ENCODE results near the gene USP33. TPM values are rescaled to one million over a fixed set of nuclear protein-coding genes. Genes with fewer than 3 reads are reported as not detected.

Gene USP33
- total and polyA plus RNA-seq, 2 of the 13 experiments (the other 11 are each of a cell fraction or from before 2014, with no cell fraction given) = 32.0 to 49.1 TPM

DNA sequence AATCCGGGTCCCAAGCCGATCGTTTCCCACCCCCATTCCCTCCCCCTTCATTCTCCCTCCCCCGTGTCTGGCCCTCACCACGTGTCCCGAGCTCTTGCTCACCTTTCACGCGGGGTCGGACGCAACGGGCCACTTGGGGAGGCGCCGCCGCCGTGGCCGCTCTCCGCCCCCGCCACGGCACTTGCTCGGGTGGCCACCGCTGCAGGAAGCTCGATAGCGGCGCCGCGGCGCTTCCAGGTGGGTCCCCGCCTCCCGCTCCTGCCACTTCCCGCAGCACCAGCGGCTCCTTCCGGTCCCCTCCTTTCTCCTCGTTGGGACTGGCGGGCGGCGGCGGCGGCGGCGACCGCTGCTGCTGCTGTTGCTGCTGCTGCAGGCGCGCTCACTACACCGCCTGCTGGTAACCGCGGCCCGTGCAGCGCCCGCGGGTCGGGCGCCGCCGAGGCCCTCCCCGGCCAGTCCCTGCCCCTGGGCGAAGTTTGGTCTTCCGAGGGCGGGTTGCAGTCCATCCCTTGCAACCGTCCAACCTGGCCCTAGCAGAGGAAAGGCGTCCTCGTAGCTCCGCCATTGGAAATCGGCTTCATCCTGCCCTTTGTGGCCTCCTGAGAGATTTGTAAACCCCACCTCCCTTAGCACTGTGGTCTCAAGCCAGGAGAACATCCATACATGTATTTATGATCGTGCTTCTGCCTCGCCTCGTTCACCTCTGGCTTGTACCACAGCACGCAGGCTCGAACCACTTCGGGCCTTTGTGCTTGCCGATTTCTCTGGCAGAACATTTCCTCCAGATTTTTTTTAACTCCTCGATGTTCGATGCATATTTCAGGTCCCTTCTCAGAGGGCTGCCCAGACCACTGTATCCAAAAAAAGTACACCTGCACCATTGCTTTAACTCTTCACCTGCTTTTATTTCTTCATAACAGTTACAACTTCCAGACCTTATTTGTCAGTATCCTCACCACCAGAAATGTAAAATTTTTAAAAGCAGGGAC lies 76.2 kb downstream of the USP33 start (continued):
- TF ChIP-seq, protein P1, sequence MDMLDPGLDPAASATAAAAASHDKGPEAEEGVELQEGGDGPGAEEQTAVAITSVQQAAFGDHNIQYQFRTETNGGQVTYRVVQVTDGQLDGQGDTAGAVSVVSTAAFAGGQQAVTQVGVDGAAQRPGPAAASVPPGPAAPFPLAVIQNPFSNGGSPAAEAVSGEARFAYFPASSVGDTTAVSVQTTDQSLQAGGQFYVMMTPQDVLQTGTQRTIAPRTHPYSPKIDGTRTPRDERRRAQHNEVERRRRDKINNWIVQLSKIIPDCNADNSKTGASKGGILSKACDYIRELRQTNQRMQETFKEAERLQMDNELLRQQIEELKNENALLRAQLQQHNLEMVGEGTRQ (IDR thresholded peaks at IDR 0.05; ENCODE audit: low read depth, low read length) = no peak
- TF ChIP-seq, protein P1 (CRISPR knock-in tag; IDR thresholded peaks at IDR 0.05; ENCODE audit: borderline replicate concordance) = no peak
- TF ChIP-seq HNF4G (IDR thresholded peaks at IDR 0.05; ENCODE audit: borderline replicate concordance, low read depth, low read length) (peak; percentile 40; the same call in 1 of the 2 replicates), HNF4G (CRISPR knock-in tag; IDR thresholded peaks at IDR 0.05; ENCODE audit: borderline replicate concordance, low read depth) (no peak; the same call in 1 of the 2 replicates), ONECUT2 (CRISPR knock-in tag; IDR thresholded peaks at IDR 0.05) (no peak), PRPF4 (IDR thresholded peaks at IDR 0.05; ENCODE audit: low read depth, low read length, poor library complexity, severe bottlenecking) (no peak), ZNF616 (CRISPR knock-in tag; IDR thresholded peaks at IDR 0.05; ENCODE audit: low read depth) (no peak), YY1 (IDR thresholded peaks at IDR 0.05; ENCODE audit: insufficient read depth, insufficient replicate concordance, low read depth, low read length) (peak; percentile 75), TP53 (CRISPR knock-in tag; conservative IDR thresholded peaks at IDR 0.05) (no peak; the same call in 1 of the 2 replicates), SNAI1 (CRISPR knock-in tag; IDR thresholded peaks at IDR 0.05; ENCODE audit: borderline replicate concordance) (no peak), SATB2 (CRISPR knock-in tag; IDR thresholded peaks at IDR 0.05) (no peak), HNRNPH1 (optimal IDR thresholded peaks at IDR 0.05; ENCODE audit: low read depth, low read length) (no peak)
- TF ChIP-seq, protein P2, sequence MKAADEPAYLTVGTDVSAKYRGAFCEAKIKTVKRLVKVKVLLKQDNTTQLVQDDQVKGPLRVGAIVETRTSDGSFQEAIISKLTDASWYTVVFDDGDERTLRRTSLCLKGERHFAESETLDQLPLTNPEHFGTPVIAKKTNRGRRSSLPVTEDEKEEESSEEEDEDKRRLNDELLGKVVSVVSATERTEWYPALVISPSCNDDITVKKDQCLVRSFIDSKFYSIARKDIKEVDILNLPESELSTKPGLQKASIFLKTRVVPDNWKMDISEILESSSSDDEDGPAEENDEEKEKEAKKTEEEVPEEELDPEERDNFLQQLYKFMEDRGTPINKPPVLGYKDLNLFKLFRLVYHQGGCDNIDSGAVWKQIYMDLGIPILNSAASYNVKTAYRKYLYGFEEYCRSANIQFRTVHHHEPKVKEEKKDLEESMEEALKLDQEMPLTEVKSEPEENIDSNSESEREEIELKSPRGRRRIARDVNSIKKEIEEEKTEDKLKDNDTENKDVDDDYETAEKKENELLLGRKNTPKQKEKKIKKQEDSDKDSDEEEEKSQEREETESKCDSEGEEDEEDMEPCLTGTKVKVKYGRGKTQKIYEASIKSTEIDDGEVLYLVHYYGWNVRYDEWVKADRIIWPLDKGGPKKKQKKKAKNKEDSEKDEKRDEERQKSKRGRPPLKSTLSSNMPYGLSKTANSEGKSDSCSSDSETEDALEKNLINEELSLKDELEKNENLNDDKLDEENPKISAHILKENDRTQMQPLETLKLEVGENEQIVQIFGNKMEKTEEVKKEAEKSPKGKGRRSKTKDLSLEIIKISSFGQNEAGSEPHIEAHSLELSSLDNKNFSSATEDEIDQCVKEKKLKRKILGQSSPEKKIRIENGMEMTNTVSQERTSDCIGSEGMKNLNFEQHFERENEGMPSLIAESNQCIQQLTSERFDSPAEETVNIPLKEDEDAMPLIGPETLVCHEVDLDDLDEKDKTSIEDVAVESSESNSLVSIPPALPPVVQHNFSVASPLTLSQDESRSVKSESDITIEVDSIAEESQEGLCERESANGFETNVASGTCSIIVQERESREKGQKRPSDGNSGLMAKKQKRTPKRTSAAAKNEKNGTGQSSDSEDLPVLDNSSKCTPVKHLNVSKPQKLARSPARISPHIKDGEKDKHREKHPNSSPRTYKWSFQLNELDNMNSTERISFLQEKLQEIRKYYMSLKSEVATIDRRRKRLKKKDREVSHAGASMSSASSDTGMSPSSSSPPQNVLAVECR (CRISPR knock-in tag; IDR thresholded peaks at IDR 0.05; ENCODE audit: borderline replicate concordance) = peak; percentile 73; the same call in 1 of the 2 replicates
- TF ChIP-seq, protein P3, sequence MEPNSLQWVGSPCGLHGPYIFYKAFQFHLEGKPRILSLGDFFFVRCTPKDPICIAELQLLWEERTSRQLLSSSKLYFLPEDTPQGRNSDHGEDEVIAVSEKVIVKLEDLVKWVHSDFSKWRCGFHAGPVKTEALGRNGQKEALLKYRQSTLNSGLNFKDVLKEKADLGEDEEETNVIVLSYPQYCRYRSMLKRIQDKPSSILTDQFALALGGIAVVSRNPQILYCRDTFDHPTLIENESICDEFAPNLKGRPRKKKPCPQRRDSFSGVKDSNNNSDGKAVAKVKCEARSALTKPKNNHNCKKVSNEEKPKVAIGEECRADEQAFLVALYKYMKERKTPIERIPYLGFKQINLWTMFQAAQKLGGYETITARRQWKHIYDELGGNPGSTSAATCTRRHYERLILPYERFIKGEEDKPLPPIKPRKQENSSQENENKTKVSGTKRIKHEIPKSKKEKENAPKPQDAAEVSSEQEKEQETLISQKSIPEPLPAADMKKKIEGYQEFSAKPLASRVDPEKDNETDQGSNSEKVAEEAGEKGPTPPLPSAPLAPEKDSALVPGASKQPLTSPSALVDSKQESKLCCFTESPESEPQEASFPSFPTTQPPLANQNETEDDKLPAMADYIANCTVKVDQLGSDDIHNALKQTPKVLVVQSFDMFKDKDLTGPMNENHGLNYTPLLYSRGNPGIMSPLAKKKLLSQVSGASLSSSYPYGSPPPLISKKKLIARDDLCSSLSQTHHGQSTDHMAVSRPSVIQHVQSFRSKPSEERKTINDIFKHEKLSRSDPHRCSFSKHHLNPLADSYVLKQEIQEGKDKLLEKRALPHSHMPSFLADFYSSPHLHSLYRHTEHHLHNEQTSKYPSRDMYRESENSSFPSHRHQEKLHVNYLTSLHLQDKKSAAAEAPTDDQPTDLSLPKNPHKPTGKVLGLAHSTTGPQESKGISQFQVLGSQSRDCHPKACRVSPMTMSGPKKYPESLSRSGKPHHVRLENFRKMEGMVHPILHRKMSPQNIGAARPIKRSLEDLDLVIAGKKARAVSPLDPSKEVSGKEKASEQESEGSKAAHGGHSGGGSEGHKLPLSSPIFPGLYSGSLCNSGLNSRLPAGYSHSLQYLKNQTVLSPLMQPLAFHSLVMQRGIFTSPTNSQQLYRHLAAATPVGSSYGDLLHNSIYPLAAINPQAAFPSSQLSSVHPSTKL (CRISPR knock-in tag; IDR thresholded peaks at IDR 0.05) = peak; percentile 70
- TF ChIP-seq, protein P4, sequence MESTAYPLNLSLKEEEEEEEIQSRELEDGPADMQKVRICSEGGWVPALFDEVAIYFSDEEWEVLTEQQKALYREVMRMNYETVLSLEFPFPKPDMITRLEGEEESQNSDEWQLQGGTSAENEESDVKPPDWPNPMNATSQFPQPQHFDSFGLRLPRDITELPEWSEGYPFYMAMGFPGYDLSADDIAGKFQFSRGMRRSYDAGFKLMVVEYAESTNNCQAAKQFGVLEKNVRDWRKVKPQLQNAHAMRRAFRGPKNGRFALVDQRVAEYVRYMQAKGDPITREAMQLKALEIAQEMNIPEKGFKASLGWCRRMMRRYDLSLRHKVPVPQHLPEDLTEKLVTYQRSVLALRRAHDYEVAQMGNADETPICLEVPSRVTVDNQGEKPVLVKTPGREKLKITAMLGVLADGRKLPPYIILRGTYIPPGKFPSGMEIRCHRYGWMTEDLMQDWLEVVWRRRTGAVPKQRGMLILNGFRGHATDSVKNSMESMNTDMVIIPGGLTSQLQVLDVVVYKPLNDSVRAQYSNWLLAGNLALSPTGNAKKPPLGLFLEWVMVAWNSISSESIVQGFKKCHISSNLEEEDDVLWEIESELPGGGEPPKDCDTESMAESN (CRISPR knock-in tag; conservative IDR thresholded peaks at IDR 0.05) = no peak
